ENCODE data around the gene CD99.
"Not testable (repeated sequence)": the region's sequence is repeated elsewhere in the genome, so short reads cannot be mapped to it uniquely, and the experiment has no call there.

The CD99 gene

DNA sequence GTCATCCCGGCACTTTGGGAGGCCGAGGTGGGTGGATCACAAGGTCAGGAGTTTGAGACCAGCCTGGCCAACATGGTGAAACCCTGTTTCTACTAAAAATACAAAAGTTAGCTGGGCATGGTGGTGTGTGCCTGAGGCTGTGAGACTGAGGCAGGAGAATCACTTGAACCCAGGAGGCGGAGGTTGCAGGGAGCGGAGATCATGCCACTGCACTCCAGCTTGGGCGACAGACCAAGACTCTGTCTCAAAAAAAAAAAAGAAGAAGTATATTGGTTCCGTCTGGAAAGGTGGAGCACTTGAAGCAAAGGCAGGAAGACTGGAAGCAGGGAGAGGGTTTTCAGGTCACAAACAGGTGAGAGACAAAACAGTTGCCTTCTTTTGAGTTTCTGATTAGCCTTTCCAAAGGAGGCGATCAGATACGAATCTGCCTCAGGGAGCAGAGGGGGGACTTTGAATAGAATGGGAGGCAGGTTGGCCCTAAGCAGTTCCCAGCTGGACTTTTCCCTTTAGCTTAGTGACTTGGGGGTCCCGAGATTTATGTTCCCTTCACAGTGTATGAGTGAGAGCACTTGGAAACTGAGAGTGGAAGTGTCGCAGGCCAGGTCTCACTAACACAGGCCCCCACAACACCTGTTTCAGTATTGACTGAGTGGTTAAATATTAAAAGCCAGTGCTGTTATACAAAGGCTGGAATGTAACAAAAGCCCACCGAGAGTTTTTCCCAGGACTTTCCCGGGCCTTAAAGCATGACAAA, 89.6 kb downstream of the CD99 start:
- DNase-seq = not testable (repeated sequence)

DNA sequence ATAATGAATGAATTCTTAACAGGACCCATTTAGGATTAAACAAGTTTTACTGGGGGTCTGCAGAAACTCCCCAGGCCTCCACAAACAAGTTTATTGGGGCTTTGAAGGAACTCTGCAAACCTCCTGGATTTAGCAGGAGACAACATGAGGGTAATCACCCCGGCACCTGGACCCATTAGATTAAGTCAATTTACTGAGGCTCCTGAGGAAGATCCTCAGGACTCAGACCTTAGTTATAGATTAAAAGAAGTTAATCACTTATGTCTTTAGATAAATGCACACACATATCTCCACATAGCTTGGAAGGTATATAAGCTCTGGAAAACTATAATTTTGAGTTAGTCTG, 90.1 kb downstream of the CD99 start:
- no peak for DNase-seq

DNA sequence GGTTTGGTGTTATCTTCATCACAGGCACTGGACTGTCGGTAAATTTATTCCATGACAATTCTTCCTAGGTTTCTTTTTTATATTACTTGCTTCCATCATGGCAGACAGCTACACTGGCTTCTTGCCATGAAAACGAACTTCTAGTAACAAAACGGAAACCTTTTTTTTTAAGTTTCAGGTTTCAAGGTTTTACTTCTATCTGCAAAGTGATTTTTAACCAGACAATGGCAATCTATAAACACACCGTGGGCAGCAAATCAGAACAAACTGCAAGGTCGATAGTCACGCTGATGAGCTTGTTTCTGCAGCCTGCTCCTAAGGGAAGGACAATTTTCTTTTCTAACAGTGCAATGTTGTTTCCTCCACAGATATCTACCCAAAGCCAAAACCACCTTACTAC, 90.6 kb downstream of the CD99 start:
- no peak for DNase-seq

DNA sequence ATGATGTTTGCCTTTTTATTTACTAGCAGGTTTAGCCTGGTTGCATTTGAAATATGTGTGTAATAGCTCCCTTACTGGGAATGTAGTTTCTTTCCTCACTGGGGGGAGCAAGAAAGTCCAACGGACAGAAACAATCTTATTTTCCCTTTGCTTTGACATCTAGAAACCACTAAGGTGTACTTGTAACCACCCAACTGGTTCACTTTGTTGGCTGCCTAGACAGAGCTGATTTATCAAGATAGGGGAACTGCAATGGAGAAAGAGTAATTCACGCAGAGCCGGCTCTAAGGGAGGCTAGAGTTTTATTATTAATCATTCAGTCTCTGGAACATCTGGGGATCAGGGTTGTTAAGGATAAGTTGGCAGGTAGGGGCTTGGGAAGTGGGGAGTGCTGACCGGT, 91.1 kb downstream of the CD99 start:
- no peak for DNase-seq

DNA sequence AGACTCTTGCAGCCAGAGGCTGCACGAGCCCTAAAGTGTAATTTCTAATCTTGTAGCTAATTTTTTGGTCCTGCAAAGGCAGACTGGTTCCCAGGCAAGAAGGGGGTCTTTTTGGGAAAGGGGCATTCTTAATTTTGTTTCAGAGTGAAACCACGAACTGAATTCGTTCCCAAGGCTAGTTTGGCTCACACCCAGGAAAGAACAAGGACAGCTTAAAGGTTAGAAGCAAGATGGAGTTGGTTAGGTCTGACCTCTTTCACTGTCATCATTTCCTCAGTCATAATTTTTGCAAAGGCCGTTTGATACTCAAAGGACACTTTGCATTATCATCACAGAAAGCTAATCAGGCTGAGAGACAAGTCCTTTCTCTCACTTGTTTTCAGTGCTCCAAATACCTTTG, 91.7 kb downstream of the CD99 start:
- DNase-seq = no peak

DNA sequence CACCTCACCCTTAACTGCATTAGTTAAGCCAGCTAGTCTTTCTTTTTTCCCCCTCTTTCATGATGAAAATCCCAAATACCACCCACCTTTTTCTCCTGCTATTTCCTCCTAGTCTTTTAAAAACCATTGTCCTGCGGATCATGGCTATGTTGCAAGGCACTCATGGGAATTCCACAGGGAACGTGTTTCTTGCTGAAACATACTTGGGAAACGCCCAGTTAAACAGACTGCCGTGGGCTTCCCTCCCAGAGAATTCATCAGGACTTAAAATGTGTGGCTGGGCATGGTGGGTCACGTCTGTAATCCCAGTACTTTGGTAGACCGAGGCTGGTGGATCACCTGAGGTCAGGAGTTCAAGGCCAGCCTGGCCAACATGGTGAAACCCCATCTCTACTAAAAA, 92.9 kb downstream of the CD99 start:
- DNase-seq = no peak

DNA sequence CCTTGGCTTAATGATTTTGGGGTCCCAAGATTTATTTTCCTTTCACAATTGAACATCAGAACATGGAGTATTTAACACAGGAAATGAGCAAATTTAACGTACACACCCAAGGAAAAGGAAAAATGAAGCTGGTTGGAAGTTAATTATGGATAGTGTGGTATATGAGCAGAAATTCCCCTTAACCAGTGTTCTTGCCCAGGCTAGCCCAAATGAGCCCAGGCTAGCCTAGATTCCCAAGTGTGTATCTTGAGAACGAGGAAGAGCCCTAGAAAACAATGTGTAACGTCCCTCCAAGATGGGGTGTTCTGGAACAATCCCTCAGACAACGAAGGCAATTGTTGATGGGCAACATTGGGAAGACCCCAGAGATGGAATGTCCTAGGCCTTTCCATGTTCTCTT, 94.4 kb downstream of the CD99 start:
- no peak for DNase-seq

DNA sequence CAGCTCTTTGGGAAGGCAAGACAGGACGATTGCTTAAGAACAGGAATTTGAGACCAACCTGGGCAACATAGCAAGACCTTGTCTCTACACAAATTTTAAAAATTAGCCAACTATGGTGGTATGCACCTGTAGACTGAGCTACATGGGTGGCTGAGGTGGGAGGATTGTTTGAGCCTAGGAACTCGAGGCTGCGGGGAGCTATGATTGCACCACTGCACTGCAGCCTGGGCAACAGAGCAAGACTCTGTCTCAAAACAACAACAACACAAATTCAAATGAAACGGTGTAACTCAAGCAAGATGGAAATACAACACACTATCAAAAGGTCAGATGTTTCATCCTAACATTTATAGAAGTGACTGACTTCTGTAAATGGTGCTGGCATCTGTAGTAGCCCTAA, 97.9 kb downstream of the CD99 start:
- no peak for DNase-seq

DNA sequence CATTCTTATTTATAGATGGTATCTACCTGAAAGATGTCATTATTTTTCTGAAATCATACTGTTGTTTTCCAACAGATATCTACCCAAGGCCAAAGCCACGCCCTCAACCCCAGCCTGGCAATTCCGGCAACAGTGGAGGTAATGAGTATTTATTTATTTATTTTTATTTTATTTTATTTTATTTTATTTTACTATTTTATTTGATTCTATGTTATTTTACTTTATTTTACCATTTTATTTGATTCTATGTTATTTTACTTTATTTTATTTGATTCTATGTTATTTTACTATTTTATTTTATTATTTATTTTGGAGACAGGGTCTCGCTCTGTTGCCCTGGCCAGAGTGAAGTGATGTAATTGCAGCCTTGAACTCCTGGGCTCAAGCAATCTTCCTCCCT, 98.5 kb downstream of the CD99 start:
- no peak for DNase-seq
